ENCODE data around the gene ADGRB2.

- no peak for TF ChIP-seq EZH2 (IDR thresholded peaks at IDR 0.05; ENCODE audit: low read length, missing control alignments)
- TF ChIP-seq CTCF (conservative IDR thresholded peaks at IDR 0.05 in 1 of 2, IDR thresholded peaks at IDR 0.05 in 1 of 2; ENCODE audit: low read depth in 1 of 2, low read length in 2 of 2): no peak
These were observed 28.4 kb upstream of the ADGRB2 start for GRCh38 chr1:31792541-31792940.
